Measurements from ENCODE around the gene ADD1.

ADD1 gene

GRCh38 chr4:2860391-2861348, 17.0 kb downstream of the ADD1 start:
- DNase-seq (ENCODE audit: low spot score), result no peak

- no peak for DNase-seq (ENCODE audit: low spot score)
Observed at GRCh38 chr4:2861631-2862436, 18.2 kb downstream of the ADD1 start.

DNA sequence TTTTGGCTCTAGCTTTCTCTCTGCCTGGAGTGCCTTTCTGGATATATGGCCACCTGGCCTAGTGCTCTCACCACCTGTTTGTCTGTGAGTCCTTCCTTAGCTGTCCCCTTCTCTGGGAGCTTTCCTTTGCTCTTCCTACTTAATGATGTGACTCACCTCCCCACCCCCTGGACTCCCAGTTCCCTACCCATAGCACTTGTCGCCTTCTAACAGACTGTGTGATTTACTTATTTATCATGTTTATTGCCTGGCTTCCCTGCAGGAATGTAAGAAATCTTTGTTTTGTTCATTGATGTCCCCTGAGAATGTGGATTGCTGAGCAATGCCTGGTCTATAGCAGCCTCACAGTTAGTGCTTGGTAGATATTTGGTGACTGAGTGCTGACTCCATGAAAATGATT, 18.9 kb downstream of the ADD1 start:
- no peak for DNase-seq (ENCODE audit: low spot score)

DNA sequence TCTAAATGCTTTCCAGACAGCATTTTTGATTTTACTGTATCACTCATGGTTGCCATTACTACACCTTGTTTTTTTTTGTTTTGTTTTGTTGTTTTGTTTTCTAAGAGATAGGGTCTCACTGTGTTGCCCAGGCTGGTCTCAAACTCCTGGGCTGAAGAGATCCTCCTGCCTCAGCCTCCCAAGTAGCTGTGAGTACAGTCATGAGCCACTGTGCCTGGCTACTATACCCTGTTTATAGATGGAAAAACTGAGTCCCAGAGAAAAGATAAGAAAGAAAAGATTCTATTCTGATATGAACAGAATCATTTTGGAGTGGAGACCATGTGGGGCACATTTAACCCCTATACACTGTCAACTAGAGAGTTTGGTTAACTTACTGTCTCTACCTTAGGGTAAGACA, 20.0 kb downstream of the ADD1 start:
- DNase-seq (ENCODE audit: low spot score), result no peak

GRCh38 chr4:2865196-2865780, 21.6 kb downstream of the ADD1 start:
- no peak for DNase-seq (ENCODE audit: low spot score)

- DNase-seq (ENCODE audit: low spot score), result no peak
Observed at GRCh38 chr4:2866160-2866861, 22.7 kb downstream of the ADD1 start.

DNA sequence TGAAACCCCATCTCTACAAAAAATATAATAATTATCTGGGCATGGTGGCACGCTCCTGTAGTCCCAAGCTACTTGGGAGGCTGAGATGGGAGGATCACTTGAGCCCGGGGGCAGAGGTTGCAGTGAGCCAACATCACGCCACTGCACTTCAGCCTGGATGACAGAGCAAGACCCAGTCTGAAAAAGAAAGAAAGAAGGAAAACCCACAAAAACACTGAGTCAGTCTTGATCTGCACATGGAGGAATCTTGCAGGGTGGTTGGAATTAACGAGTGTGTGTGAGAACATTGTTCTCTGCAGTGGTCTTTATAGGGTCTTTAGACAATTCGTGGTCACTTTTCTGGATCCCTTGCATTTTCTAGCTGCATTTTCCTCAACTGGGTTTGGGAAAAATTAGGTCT, 23.2 kb downstream of the ADD1 start:
- DNase-seq (ENCODE audit: low spot score), result no peak

DNA sequence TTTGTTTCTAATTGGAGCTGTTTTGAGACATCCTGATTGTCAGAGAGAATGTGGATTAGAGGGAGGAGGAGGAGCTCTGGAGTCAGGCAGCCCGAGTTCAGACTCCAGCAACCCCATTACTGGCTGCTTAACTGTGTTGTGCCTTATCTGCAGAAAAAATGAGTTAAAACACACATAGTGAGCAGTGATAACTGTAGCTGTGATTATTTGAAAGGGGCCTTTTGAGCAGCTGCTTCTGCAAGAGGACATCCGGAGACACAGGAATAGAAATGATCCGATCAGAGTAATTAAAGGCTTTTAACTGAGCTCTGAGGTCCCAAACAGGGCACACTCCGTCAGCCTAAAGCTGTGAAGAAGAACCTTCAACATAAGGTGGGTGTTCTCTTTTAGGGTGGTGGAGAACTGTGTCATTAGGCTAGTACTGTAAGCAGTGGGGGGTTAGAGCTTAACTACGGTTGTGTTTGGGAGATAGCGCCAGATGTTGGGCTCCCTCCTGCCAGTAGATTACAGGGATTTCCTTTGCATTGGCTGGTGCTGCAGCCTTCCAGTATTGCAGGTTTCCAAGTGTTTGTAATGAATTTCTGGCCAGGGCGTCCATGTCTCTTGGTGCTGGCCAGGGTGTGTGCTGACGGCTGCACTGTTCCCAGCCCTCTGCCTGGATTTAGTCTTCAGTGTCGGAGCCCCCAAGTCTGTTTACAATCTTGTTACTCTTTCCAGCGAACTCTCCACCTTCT, 24.3 kb downstream of the ADD1 start:
- no peak for DNase-seq (ENCODE audit: low spot score)

GRCh38 chr4:2868877-2869487, 25.3 kb downstream of the ADD1 start:
- no peak for DNase-seq (ENCODE audit: low spot score)

DNA sequence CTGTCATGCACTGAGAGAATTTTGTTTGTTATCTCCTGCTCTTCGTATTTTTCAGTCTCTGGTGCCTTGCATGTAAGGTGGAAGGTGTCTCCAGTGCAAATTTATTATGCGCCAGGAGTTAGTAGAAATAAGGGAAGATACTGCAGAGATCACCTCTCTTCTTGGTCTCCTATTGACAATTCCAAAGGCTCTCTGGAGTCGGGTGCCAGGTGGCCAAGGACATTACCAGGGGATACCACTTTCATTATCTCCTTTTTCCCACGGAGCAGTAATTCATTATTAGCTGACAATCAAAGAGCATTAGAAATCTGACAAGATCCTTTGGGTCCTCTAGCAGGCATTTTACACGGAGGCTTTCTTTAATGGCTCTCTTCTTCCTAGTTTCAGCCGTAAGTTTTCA, 26.0 kb downstream of the ADD1 start:
- DNase-seq (ENCODE audit: low spot score), result no peak

DNA sequence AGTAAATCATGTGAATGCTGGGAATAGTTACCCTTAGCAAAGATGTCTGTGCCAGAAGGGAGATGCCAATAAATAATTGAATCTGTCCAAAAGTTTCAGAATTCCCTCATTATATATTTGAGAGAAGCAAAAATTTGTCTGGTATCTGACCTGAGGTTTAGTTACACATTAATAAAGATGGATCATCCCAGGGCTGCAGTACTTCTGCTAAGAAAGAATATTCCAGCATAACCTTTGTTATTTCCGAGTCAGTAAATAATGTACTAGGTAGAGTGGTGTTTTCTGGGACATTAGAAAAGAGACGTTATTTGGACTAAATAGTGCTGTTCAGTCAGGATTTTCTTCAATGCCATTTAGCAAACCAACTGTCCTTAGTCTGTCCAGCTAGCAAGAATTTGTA, 26.4 kb downstream of the ADD1 start:
- no peak for DNase-seq (ENCODE audit: low spot score)

- DNase-seq (ENCODE audit: low spot score), result no peak
Observed at GRCh38 chr4:2871466-2871865, 27.8 kb downstream of the ADD1 start.

DNA sequence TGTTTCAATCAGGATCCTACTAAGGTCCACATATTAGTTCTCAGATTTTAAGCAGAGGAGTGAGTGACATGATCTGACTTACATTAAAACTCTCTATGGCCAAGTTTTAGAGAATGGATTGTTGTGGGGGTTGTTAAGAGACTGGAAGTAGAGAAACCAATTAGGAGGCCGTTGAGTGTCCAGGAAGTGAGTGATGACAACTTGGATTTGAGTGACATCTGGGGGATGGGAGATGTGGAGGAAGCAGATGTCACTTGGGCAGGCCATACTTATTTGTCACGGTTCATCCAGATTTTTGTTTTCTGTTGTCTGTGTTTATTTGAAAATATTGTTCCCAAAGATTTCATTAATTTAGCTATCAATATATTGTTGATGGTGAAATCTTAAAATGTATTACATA, 28.3 kb downstream of the ADD1 start:
- no peak for DNase-seq (ENCODE audit: low spot score)

GRCh38 chr4:2873329-2873728, 29.7 kb downstream of the ADD1 start:
- DNase-seq (ENCODE audit: low spot score), result no peak

GRCh38 chr4:2874861-2875260, 31.2 kb downstream of the ADD1 start:
- DNase-seq (ENCODE audit: low spot score), result no peak

- DNase-seq (ENCODE audit: low spot score), result no peak
Observed at GRCh38 chr4:2875556-2875955, 31.9 kb downstream of the ADD1 start.

DNA sequence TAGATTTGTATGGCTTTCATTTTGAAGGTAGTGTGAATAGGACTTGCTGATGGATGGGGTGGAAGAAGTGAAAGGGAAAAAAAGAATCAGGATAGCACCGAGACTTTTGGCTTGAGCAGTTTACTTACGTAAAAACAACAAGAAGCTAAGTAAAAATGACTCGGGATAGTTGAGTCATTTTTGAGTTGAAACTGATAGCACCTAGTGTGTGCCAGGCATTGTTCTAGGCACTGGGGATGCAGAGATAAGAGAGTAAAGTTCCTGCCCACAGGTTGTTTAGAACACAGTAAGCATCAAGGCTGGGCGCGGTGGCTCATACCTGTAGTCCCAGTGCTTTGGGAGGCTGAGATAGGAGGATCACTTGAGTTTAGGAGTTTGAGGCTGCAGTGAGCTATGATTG, 34.7 kb downstream of the ADD1 start:
- DNase-seq (ENCODE audit: low spot score), result no peak

DNA sequence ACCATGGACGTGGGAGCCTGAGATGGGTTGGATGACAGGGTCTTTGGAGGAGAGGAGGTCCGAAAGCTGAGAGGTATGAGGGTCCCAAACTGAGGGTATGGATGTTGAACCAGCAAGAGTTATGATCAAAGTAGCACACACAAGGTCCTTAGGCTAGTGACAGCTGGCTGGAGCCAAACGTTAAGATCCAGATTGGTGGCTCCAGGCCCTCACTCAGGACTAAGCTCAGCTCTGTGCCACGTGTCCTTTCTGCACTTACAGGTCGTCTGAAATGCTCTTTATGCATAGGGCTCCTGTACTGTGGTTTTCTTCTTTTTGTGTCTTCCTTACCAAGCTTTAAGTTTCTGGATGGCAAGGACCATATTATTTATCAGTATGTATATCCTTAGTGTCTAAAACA, 35.4 kb downstream of the ADD1 start:
- DNase-seq (ENCODE audit: low spot score), result no peak

GRCh38 chr4:2881431-2881830, 37.8 kb downstream of the ADD1 start:
- no peak for DNase-seq (ENCODE audit: low spot score)

DNA sequence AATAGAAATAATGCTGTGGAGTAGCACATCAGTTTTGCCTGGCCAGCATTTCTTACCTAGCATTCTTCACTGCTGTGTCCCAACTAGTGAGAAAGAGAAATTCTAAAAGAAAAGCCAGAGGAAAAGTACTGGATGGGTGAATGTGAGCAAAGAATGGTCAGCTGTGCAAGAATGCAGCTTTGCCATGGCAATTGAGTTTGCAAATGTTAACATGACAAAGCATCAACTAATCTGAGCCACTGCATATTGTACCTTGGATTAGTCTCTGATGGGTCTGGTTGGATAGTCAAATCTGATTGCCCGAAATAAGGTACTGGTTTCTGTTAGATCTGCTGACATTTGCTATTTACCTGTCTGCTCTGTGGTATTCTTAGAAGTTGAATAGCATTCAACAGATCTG, 38.7 kb downstream of the ADD1 start:
- no peak for DNase-seq (ENCODE audit: low spot score)

DNA sequence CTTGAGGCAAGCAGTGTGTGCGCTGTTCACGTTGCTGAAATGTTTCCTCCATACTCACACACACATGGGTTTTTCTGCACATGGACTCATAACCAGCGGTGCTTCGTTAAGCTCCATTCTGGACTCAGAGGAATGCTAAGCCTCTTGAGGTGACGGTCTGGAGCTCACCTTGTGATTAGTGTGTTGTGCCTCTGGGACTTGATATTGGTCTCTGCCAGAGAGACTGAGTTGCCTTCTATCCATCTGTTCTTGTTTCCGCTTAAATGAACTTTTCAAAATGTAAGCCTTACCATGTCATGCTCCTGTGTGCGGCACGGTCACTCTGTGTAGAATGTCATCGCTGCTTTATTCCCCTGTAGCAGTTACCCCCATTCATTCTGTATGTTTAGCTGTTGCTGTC, 42.5 kb downstream of the ADD1 start:
- DNase-seq (ENCODE audit: low spot score), result no peak

All from NAMALWA (cell line).